Measurements from ENCODE around the gene CRADD. TPM values are rescaled to one million over a fixed set of nuclear protein-coding genes. Genes with fewer than 3 reads are reported as not detected.
"Not testable (repeated sequence)": the region's sequence is repeated elsewhere in the genome, so short reads cannot be mapped to it uniquely, and the experiment has no call there.

Gene CRADD
- polyA plus RNA-seq, 3 donors from 2014 or later, result 24.2 to 30.1 (median 25.8) TPM

- Mint-ChIP-seq H3K4me3 (no peak overlapping the region), H3K4me1 (peaks cover 15 to 19% of the 10 kb centered on the region in 2 donors), H3K36me3 (peaks cover 29 to 48% (median 47%) of the 10 kb centered on the region in 3 donors), H3K27me3 (ENCODE audit: low read depth in 3 of 3) (peaks cover 0 to 6% (median 1%) of the 10 kb centered on the region in 3 donors), H3K9me3 (peaks cover 41 to 48% (median 44%) of the 10 kb centered on the region in 6 donors), H3K27ac (no peak overlapping the region)
- DNase-seq, result no peak
These were observed 200.3 kb downstream of the CRADD start for GRCh38 chr12:93877446-93877845.

- Mint-ChIP-seq H3K9me3 (peaks cover 20 to 25% (median 23%) of the 10 kb centered on the region in 6 donors), H3K27me3 (ENCODE audit: low read depth in 3 of 3) (peaks cover 1 to 6% (median 2%) of the 10 kb centered on the region in 3 donors), H3K27ac (peak overlapping the region; percentile 22 to 88 (median 75)), H3K4me3 (peak overlapping the region in 1 of 5 donors; percentile 11), H3K4me1 (peaks cover 15 to 19% of the 10 kb centered on the region in 2 donors), H3K36me3 (peaks cover 18 to 32% (median 28%) of the 10 kb centered on the region in 3 donors)
- no peak for DNase-seq
These were observed 202.6 kb downstream of the CRADD start for GRCh38 chr12:93879476-93880421.

DNA sequence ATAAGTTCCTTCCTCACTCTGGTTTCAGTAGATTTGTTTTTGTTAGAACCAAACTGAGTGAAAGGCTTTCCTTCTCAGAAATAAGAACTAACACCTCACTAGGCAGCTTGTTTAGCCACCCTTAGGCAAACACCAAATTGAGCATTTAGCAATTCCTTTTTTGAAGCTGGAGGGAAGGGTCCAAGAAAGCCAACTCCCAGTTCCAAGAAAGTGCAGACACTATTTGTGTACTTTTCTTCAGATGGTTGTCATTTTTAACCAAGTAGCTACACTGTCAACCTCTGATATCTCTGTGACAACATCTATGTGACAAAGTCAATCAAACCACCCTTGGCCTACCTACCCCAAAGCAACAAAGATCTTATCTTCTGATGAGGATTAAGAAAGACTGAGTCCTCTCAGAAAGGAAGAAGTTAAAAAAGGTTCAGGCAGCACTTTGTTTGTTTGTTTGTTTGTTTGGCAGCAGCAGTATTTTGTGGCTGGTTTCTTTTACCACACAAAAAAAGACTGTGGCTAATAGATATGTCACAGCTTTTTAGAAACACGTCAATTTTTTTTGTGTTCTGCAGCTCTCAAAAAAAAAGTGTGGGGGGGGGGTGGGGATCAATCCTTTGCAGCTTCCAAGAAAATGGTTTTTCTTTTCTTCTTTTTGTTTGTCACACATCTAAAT is 203.8 kb downstream of the CRADD start:
- peak overlapping the region; percentile 14 to 88 (median 75) for H3K27ac Mint-ChIP-seq
- H3K27me3 Mint-ChIP-seq (ENCODE audit: low read depth in 3 of 3), result peaks cover 1 to 2% (median 2%) of the 10 kb centered on the region in 3 donors
- H3K4me3 Mint-ChIP-seq, result peak overlapping the region in 2 of 5 donors; percentile 0 to 42
- H3K9me3 Mint-ChIP-seq, result peaks cover 7 to 14% (median 11%) of the 10 kb centered on the region in 6 donors
- DNase-seq, result peak; percentile 2 to 24 (median 13)
- H3K36me3 Mint-ChIP-seq, result peaks cover 6 to 20% (median 16%) of the 10 kb centered on the region in 3 donors
- H3K4me1 Mint-ChIP-seq, result peaks cover 15 to 19% of the 10 kb centered on the region in 2 donors

DNA sequence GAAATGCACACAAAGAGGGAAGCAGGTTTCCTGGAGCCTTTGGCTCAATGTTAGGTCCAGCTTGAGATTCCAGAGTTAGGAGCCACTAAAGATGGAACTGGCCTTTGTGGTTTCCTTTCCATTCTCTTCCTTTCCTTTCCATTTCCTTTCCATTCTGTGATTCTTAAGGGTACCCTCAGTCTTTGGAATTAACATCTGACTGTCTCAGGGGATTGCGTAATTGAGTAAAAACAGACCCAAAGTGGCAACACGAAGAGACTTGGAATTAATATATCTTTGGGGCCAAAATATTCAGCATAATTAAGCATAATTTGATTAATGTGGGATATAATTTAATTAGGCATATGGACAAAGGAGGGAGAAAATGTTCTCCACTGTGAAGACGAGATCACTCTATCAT is 205.6 kb downstream of the CRADD start:
- no peak for DNase-seq
- Mint-ChIP-seq H3K27me3 (ENCODE audit: low read depth in 3 of 3) (peaks cover 0 to 2% (median 1%) of the 10 kb centered on the region in 3 donors), H3K9me3 (peaks cover 0 to 5% (median 0%) of the 10 kb centered on the region in 6 donors), H3K4me1 (peaks cover 15 to 19% of the 10 kb centered on the region in 2 donors), H3K36me3 (peaks cover 0 to 8% (median 5%) of the 10 kb centered on the region in 3 donors), H3K4me3 (no peak overlapping the region), H3K27ac (no peak overlapping the region)

DNA sequence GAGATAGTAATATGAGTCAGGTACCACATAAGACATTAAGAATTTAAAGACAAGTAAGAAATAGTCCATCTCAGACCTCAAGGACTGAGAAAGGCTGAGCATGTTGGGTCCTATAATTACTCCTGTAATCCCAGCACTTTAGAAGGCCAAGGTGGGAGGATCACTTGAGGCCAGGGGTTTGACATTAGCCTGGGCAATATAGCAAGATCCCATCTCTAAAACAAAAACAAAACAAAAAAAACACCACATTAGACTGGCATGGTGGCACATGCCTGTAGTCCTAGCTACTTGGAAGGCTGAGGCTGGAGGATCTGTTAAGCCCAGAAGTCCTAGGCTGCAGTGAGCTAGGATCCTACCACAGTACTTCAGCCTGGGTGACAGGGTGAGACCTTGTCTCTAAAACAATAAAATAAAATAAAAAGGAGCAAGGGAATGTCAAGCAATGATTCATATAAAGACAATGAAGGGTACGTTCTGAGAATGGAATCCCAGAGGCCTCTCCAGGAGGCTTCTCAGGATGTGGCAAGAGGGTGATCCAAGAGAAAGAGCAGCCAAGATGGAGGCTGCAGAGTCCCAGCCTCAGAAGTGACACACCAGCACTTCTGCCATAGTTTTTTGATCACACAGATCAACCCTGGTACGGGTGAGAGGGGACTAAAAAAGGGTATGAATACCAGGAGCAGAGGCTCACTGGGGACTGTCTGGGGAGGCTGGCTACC is 206.4 kb downstream of the CRADD start:
- Mint-ChIP-seq H3K27me3 (ENCODE audit: low read depth in 3 of 3) (peaks cover 0 to 2% (median 1%) of the 10 kb centered on the region in 3 donors), H3K36me3 (peaks cover 0 to 8% (median 5%) of the 10 kb centered on the region in 3 donors), H3K27ac (no peak overlapping the region), H3K9me3 (peaks cover 0 to 5% (median 0%) of the 10 kb centered on the region in 6 donors), H3K4me3 (no peak overlapping the region), H3K4me1 (peaks cover 15 to 19% of the 10 kb centered on the region in 2 donors)
- DNase-seq, result no peak

DNA sequence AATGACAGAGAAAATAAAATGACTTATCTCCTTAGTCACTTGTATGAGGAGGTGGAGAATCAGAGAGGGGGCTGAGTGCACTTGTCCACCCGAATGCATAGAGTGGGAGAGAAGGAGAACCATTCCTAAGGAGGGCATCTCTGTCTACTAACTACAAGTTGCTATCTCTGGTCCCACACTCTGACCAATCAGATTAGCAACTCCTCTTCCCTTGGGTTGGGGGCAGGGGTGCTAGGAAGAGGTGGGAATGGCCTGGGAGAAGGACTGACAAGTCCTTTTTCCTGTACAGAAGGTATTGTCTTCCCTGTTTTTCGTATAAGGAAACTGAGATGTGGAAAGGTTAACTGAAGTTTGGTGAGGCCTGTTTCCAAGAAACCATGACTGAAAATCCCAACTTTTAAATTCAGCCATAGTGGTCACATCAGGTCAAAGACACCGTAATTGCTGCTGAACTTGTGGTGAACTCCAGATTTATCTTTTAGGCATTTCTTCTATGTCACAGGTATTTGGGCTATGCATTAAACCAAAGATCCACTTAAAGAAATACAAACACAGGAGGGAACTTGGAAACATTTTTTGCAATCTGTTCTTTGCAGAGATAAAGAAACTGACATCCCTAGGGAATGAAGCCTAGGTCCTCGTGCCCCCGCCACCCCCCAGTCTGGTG is 207.8 kb downstream of the CRADD start:
- no peak overlapping the region for H3K27ac Mint-ChIP-seq
- peaks cover 15 to 17% of the 10 kb centered on the region in 2 donors for H3K4me1 Mint-ChIP-seq
- DNase-seq, result no peak
- H3K27me3 Mint-ChIP-seq (ENCODE audit: low read depth in 3 of 3), result peaks cover 0 to 3% (median 1%) of the 10 kb centered on the region in 3 donors
- H3K4me3 Mint-ChIP-seq, result no peak overlapping the region
- peaks cover 0 to 5% (median 0%) of the 10 kb centered on the region in 6 donors for H3K9me3 Mint-ChIP-seq
- no peaks in the 10 kb centered on the region for H3K36me3 Mint-ChIP-seq

- not testable (repeated sequence) for H3K36me3 Mint-ChIP-seq; H3K27me3 Mint-ChIP-seq (ENCODE audit: low read depth in 3 of 3); H3K4me1 Mint-ChIP-seq; H3K27ac Mint-ChIP-seq; H3K4me3 Mint-ChIP-seq; H3K9me3 Mint-ChIP-seq; DNase-seq
These were observed 208.9 kb downstream of the CRADD start for GRCh38 chr12:93885973-93886532.

DNA sequence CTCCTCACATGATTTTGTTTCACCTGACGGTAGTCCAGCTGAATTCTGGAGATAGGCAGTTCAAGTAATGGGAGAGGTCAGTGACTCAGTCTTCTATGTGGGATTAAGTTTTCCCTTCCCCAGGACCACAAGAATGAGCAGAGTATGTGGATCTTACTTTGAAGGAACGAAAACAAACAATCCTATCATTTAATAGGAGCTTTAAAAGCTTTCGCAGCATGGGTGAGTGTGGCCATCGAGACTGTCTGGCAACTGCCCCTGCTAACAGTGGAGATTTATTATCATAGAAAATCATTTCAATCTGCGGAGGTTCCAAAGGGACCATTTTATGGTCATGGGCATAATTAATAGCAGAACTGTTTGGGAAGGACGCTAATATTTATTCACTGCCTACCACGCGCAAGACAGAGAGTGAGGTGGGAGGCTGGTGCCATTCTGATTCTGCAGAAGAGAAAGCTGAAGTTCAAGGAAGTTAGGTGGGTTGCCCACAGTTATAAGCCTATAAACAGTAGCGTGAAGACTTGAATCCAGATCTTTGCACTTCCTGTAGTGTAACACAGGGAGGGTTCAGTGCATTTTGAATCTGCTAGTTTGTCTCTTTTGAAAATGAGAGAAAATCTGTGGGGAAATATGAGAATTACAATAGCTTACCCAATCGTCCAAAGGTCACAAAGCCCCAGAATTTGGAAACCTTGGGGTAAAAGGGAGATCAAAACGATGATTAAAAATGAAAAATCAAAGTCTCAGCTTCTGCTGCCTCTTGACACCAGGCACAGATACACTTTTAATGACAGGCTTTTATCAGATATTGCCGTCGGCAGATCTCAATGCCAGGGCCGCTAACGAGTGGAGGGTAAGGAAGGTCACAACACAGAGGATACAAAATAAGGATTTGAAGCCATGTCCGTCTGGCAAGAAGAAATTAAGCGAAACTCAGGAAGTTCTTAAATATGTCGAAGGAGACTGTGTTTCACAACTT is 209.6 kb downstream of the CRADD start:
- no peaks in the 10 kb centered on the region for H3K9me3 Mint-ChIP-seq
- no peaks in the 10 kb centered on the region for H3K4me1 Mint-ChIP-seq
- no peak for DNase-seq
- no peak overlapping the region for H3K4me3 Mint-ChIP-seq
- H3K27ac Mint-ChIP-seq, result no peak overlapping the region
- H3K27me3 Mint-ChIP-seq (ENCODE audit: low read depth in 3 of 3), result peaks cover 0 to 3% (median 0%) of the 10 kb centered on the region in 3 donors
- H3K36me3 Mint-ChIP-seq, result no peaks in the 10 kb centered on the region

GRCh38 chr12:93888964-93889363 is 211.8 kb downstream of the CRADD start:
- no peaks in the 10 kb centered on the region for H3K9me3 Mint-ChIP-seq
- no peak overlapping the region for H3K27ac Mint-ChIP-seq
- no peaks in the 10 kb centered on the region for H3K36me3 Mint-ChIP-seq
- H3K27me3 Mint-ChIP-seq (ENCODE audit: low read depth in 3 of 3), result peaks cover 0 to 3% (median 0%) of the 10 kb centered on the region in 3 donors
- H3K4me1 Mint-ChIP-seq, result no peaks in the 10 kb centered on the region
- DNase-seq, result no peak
- H3K4me3 Mint-ChIP-seq, result no peak overlapping the region

- H3K27ac Mint-ChIP-seq, result no peak overlapping the region
These were observed 212.5 kb downstream of the CRADD start for GRCh38 chr12:93889516-93890212.

DNA sequence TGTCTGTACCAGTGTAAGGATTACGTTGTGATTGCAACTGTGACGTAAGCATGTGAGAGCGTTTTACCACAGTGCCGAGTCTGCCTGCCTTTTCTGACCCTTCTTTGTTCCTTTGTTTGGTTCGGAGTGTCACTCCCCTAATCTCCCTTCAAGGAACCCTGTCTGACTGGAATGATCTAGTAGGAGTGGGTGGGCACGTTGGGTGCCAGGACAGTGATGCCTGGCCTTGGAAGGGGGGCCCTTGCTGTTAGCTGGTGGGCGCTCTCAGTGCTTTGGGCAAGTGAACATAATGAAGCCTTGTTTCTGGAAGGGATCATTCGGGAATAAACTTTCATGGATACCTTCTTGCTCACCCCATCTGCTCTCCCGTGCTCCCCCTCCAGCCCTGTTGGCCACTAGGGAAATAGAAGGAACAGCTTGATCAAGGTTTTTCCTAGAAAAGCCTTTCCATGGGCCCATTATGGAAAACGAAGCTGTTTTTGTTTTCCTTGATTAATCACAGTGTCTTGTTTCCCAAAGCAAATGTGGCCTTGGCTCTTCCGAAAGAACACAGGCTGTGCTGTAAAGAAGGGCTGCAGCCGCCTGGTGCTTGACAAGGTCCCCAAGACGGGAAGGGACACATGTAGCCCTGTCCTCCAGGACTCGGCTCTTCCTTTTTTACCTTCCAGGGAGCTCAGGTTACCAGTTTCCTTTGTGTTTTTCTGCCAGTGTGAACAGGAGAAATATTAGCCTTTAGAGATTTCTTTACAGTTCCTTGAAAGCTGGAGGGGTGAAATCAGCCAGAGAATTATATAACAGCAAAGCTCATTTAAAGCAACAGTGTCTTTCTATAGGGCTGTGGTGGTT is 215.5 kb downstream of the CRADD start:
- H3K9me3 Mint-ChIP-seq, result no peaks in the 10 kb centered on the region
- peaks cover 0 to 3% (median 0%) of the 10 kb centered on the region in 3 donors for H3K27me3 Mint-ChIP-seq (ENCODE audit: low read depth in 3 of 3)
- no peaks in the 10 kb centered on the region for H3K4me1 Mint-ChIP-seq
- peaks cover 0 to 3% (median 0%) of the 10 kb centered on the region in 3 donors for H3K36me3 Mint-ChIP-seq
- no peak overlapping the region for H3K4me3 Mint-ChIP-seq
- no peak overlapping the region for H3K27ac Mint-ChIP-seq
- no peak for DNase-seq

More at GRCh38 chr12:93889516-93890212, 212.5 kb downstream of the CRADD start:
- Mint-ChIP-seq H3K27me3 (ENCODE audit: low read depth in 3 of 3) (peaks cover 0 to 1% (median 0%) of the 10 kb centered on the region in 3 donors), H3K4me3 (no peak overlapping the region), H3K9me3 (no peaks in the 10 kb centered on the region), H3K4me1 (no peaks in the 10 kb centered on the region), H3K36me3 (no peaks in the 10 kb centered on the region)
- DNase-seq, result no peak
